ENCODE data around the gene FTSJ3.

- TF ChIP-seq, protein P1, sequence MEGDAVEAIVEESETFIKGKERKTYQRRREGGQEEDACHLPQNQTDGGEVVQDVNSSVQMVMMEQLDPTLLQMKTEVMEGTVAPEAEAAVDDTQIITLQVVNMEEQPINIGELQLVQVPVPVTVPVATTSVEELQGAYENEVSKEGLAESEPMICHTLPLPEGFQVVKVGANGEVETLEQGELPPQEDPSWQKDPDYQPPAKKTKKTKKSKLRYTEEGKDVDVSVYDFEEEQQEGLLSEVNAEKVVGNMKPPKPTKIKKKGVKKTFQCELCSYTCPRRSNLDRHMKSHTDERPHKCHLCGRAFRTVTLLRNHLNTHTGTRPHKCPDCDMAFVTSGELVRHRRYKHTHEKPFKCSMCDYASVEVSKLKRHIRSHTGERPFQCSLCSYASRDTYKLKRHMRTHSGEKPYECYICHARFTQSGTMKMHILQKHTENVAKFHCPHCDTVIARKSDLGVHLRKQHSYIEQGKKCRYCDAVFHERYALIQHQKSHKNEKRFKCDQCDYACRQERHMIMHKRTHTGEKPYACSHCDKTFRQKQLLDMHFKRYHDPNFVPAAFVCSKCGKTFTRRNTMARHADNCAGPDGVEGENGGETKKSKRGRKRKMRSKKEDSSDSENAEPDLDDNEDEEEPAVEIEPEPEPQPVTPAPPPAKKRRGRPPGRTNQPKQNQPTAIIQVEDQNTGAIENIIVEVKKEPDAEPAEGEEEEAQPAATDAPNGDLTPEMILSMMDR (IDR thresholded peaks at IDR 0.05; ENCODE audit: insufficient read depth, low read depth, low read length) = no peak
- no peak for TF ChIP-seq EZH2 (IDR thresholded peaks at IDR 0.05; ENCODE audit: insufficient read depth, low read length)
Measured at GRCh38 chr17:63830278-63830677, 2.8 kb upstream of the FTSJ3 start.

Data from astrocyte (in vitro differentiated cells and primary cell).